Dedifferentiated amniotic fluid mesenchymal stem cell (primary cell): Measurements from ENCODE around the gene FAM13A.
A peak's percentile ranks its signal among the peaks of the same experiment; 100 is the strongest.
"Not testable (repeated sequence)": the region's sequence is repeated elsewhere in the genome, so short reads cannot be mapped to it uniquely, and the experiment has no call there.

Experiments
- DNase-seq: peaks from one replicate; pipeline ENCODE4 v3.0.0-alpha.2; 2016; ENCODE audit errors: extremely low spot score

The FAM13A gene

GRCh38 chr4:88960576-88960975, 96.4 kb downstream of the FAM13A start:
- no peak for DNase-seq

- no peak for DNase-seq
Observed at GRCh38 chr4:88958080-88958479, 98.9 kb downstream of the FAM13A start.

GRCh38 chr4:88957570-88957969, 99.4 kb downstream of the FAM13A start:
- DNase-seq = no peak

- DNase-seq = no peak
Observed at GRCh38 chr4:88955580-88956380, 101.2 kb downstream of the FAM13A start.

- no peak for DNase-seq
Observed at GRCh38 chr4:88953400-88953799, 103.6 kb downstream of the FAM13A start.

GRCh38 chr4:88952081-88952480, 104.9 kb downstream of the FAM13A start:
- no peak for DNase-seq

- DNase-seq = no peak
Observed at GRCh38 chr4:88949605-88950004, 107.4 kb downstream of the FAM13A start.

- no peak for DNase-seq
Observed at GRCh38 chr4:88940506-88940905, 116.5 kb downstream of the FAM13A start.

- DNase-seq = no peak
Observed at GRCh38 chr4:88939697-88940096, 117.3 kb downstream of the FAM13A start.

GRCh38 chr4:88938138-88938537, 118.8 kb downstream of the FAM13A start:
- peak; percentile 83 for DNase-seq

GRCh38 chr4:88937081-88937480, 119.9 kb downstream of the FAM13A start:
- DNase-seq = no peak

GRCh38 chr4:88933414-88934160, 123.4 kb downstream of the FAM13A start:
- no peak for DNase-seq

GRCh38 chr4:88928852-88929251, 128.1 kb downstream of the FAM13A start:
- DNase-seq = no peak

- DNase-seq = no peak
Observed at GRCh38 chr4:88927420-88927819, 129.6 kb downstream of the FAM13A start.

GRCh38 chr4:88919056-88919455, 137.9 kb downstream of the FAM13A start:
- DNase-seq = no peak

- DNase-seq = not testable (repeated sequence)
Observed at GRCh38 chr4:88913181-88913580, 143.8 kb downstream of the FAM13A start.

GRCh38 chr4:88911246-88912212, 145.5 kb downstream of the FAM13A start:
- DNase-seq = no peak

- no peak for DNase-seq
Observed at GRCh38 chr4:88910101-88910500, 146.9 kb downstream of the FAM13A start.

- no peak for DNase-seq
Observed at GRCh38 chr4:88908521-88908920, 148.5 kb downstream of the FAM13A start.

GRCh38 chr4:88908003-88908402, 149.0 kb downstream of the FAM13A start:
- DNase-seq = no peak

- DNase-seq = no peak
Observed at GRCh38 chr4:88907478-88907877, 149.5 kb downstream of the FAM13A start.

GRCh38 chr4:88904240-88904639, 152.7 kb downstream of the FAM13A start:
- not testable (repeated sequence) for DNase-seq
